GM21619 (cell line): ENCODE results near the gene ARL5C.

ENCODE experiments used
- ATAC-seq: cut with Tn5 transposase; IDR thresholded peaks from one replicate; pipeline ENCODE4 v1.9.1; 2021; ENCODE audit not compliant: unreplicated experiment

The ARL5C gene

GRCh38 chr17:39110435-39111136 is 55.4 kb downstream of the ARL5C start:
- no peak for ATAC-seq

- ATAC-seq, result no peak
Measured at GRCh38 chr17:39108461-39109375, 57.2 kb downstream of the ARL5C start.

- no peak for ATAC-seq
Measured at GRCh38 chr17:39107973-39108372, 58.0 kb downstream of the ARL5C start.

- ATAC-seq, result no peak
Measured at GRCh38 chr17:39107155-39107554, 58.8 kb downstream of the ARL5C start.
